Neural cell (in vitro differentiated cells): ENCODE data around the gene FANCC.

ENCODE experiments used
- EP300 ChIP-seq: fragments of 450-650 bp; conservative IDR thresholded peaks from 2 replicates; pipeline ENCODE4 v1.6.1; 2014; ENCODE audit warnings: antibody characterized with exemption, mild to moderate bottlenecking, moderate library complexity; ENCODE audit not compliant: poor library complexity, severe bottlenecking
- EZH2 ChIP-seq: fragments of 200-600, 300-800 bp; shearing (Covaris generic), sonication (generic); IDR thresholded peaks from 2 replicates; pipeline ENCODE4 v1.6.1; 2014; ENCODE audit warnings: antibody characterized with exemption, low read length, borderline replicate concordance, mild to moderate bottlenecking; ENCODE audit not compliant: insufficient read depth, poor library complexity, severe bottlenecking
- MXI1 ChIP-seq: fragments of 450-650 bp; conservative IDR thresholded peaks from 2 replicates; pipeline ENCODE4 v1.6.1; 2014; ENCODE audit warnings: antibody characterized with exemption, mild to moderate bottlenecking; ENCODE audit not compliant: poor library complexity, severe bottlenecking
- POLR2AphosphoS5 ChIP-seq: IDR thresholded peaks from 2 replicates; pipeline ENCODE4 v1.6.1; 2012
- RAD21 ChIP-seq: fragments of 450-650 bp; conservative IDR thresholded peaks from 2 replicates; pipeline ENCODE4 v1.6.1; 2014; ENCODE audit warnings: antibody characterized with exemption, mild to moderate bottlenecking, moderate library complexity
- SMC3 ChIP-seq: fragments of 450-650 bp; conservative IDR thresholded peaks from 2 replicates; pipeline ENCODE4 v1.6.1; 2014; ENCODE audit warnings: antibody characterized with exemption, mild to moderate bottlenecking, moderate library complexity; ENCODE audit not compliant: poor library complexity
- TAF1 ChIP-seq: IDR thresholded peaks from 2 replicates; pipeline ENCODE4 v1.6.1; 2012; ENCODE audit warnings: low read depth
- TF ChIP-seq, protein P1 (sequence below): fragments of 450-650 bp; IDR thresholded peaks from 2 replicates; pipeline ENCODE4 v1.5.1; 2014; ENCODE audit warnings: antibody characterized with exemption, mild to moderate bottlenecking, moderate library complexity; ENCODE audit not compliant: poor library complexity, severe bottlenecking
- TF ChIP-seq, protein P2 (sequence below): IDR thresholded peaks from 2 replicates; pipeline ENCODE4 v1.6.1; 2012; ENCODE audit warnings: borderline replicate concordance

DNA sequence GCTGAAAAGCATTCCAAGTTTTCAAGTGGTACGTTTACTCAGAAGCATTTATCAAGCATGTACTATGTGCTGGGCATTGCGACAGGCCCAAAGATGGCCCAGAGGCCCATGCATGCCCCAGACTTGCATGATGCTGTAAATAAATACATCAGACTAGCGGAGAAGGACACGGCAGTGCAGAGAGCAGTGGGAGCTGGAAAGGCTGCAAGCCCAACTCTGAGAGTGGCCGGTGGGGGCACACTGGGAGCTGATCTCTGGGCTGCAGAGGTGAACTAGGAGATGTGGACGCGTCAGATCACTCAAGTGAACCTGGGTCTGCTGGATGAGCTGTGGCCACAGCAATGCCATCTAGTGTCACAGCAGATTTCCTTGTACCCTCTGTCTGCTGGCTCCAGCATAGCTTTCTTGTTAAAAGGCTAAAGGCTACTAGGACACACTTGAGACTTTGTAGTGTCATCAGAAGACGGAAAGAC is 246.9 kb downstream of the FANCC start:
- no peak for TF ChIP-seq MXI1
- TF ChIP-seq, protein P1, sequence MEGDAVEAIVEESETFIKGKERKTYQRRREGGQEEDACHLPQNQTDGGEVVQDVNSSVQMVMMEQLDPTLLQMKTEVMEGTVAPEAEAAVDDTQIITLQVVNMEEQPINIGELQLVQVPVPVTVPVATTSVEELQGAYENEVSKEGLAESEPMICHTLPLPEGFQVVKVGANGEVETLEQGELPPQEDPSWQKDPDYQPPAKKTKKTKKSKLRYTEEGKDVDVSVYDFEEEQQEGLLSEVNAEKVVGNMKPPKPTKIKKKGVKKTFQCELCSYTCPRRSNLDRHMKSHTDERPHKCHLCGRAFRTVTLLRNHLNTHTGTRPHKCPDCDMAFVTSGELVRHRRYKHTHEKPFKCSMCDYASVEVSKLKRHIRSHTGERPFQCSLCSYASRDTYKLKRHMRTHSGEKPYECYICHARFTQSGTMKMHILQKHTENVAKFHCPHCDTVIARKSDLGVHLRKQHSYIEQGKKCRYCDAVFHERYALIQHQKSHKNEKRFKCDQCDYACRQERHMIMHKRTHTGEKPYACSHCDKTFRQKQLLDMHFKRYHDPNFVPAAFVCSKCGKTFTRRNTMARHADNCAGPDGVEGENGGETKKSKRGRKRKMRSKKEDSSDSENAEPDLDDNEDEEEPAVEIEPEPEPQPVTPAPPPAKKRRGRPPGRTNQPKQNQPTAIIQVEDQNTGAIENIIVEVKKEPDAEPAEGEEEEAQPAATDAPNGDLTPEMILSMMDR = no peak
- TF ChIP-seq RAD21 = no peak
- no peak for TF ChIP-seq EZH2
- TF ChIP-seq POLR2AphosphoS5 = no peak
- TF ChIP-seq TAF1 = no peak
- TF ChIP-seq, protein P2, sequence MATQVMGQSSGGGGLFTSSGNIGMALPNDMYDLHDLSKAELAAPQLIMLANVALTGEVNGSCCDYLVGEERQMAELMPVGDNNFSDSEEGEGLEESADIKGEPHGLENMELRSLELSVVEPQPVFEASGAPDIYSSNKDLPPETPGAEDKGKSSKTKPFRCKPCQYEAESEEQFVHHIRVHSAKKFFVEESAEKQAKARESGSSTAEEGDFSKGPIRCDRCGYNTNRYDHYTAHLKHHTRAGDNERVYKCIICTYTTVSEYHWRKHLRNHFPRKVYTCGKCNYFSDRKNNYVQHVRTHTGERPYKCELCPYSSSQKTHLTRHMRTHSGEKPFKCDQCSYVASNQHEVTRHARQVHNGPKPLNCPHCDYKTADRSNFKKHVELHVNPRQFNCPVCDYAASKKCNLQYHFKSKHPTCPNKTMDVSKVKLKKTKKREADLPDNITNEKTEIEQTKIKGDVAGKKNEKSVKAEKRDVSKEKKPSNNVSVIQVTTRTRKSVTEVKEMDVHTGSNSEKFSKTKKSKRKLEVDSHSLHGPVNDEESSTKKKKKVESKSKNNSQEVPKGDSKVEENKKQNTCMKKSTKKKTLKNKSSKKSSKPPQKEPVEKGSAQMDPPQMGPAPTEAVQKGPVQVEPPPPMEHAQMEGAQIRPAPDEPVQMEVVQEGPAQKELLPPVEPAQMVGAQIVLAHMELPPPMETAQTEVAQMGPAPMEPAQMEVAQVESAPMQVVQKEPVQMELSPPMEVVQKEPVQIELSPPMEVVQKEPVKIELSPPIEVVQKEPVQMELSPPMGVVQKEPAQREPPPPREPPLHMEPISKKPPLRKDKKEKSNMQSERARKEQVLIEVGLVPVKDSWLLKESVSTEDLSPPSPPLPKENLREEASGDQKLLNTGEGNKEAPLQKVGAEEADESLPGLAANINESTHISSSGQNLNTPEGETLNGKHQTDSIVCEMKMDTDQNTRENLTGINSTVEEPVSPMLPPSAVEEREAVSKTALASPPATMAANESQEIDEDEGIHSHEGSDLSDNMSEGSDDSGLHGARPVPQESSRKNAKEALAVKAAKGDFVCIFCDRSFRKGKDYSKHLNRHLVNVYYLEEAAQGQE = no peak
- no peak for TF ChIP-seq EP300
- no peak for TF ChIP-seq SMC3
